NK-92 (cell line): Measurements from ENCODE around the gene SGF29.
"Not testable (repeated sequence)": the region's sequence is repeated elsewhere in the genome, so short reads cannot be mapped to it uniquely, and the experiment has no call there.

Experiments
- DNase-seq: peaks from one replicate; lab custom pipeline; 2025; ENCODE audit not compliant: unreplicated experiment; lab: John Stamatoyannopoulos, UW

Gene SGF29

GRCh38 chr16:28532940-28533647 is 20.6 kb upstream of the SGF29 start:
- DNase-seq = no peak

GRCh38 chr16:28534542-28535373 is 19.0 kb upstream of the SGF29 start:
- DNase-seq = no peak

GRCh38 chr16:28537076-28537475 is 16.6 kb upstream of the SGF29 start:
- no peak for DNase-seq

GRCh38 chr16:28537964-28538732 is 15.6 kb upstream of the SGF29 start:
- no peak for DNase-seq

GRCh38 chr16:28538733-28539596 is 14.8 kb upstream of the SGF29 start, which contains the start of gene NUPR1:
Gene NUPR1, minus strand, starts transcription at chr16:28538974. Its CDS starts 67 bp downstream, at chr16:28538907.
- DNase-seq = no peak

- DNase-seq = no peak
Measured at GRCh38 chr16:28540346-28540745, 13.4 kb upstream of the SGF29 start.

GRCh38 chr16:28542646-28543045 is 11.1 kb upstream of the SGF29 start:
- DNase-seq = no peak

- DNase-seq = no peak
Measured at GRCh38 chr16:28543072-28543471, 10.6 kb upstream of the SGF29 start.

- DNase-seq = no peak
Measured at GRCh38 chr16:28544998-28545397, 8.7 kb upstream of the SGF29 start.

GRCh38 chr16:28545964-28546363 is 7.8 kb upstream of the SGF29 start:
- DNase-seq = not testable (repeated sequence)

GRCh38 chr16:28546626-28547025 is 7.1 kb upstream of the SGF29 start:
- no peak for DNase-seq

- DNase-seq = no peak
Measured at GRCh38 chr16:28548306-28548802, 5.4 kb upstream of the SGF29 start.

GRCh38 chr16:28549301-28549899 is 4.3 kb upstream of the SGF29 start:
- no peak for DNase-seq

- DNase-seq = no peak
Measured at GRCh38 chr16:28554634-28555423, 1.1 kb downstream of the SGF29 start.

- no peak for DNase-seq
Measured at GRCh38 chr16:28555561-28555960, 1.8 kb downstream of the SGF29 start.

- no peak for DNase-seq
Measured at GRCh38 chr16:28556914-28557320, 3.2 kb downstream of the SGF29 start.

- DNase-seq = no peak
Measured at GRCh38 chr16:28558456-28558855, 4.7 kb downstream of the SGF29 start.

GRCh38 chr16:28561557-28562187 is 8.0 kb downstream of the SGF29 start:
- DNase-seq = no peak

GRCh38 chr16:28562199-28562598 is 8.5 kb downstream of the SGF29 start:
- no peak for DNase-seq
